CD4-positive, alpha-beta memory T cell (primary cell): Measurements from ENCODE around the gene CLCN5. TPM values are rescaled to one million over a fixed set of nuclear protein-coding genes. Genes with fewer than 3 reads are reported as not detected.

ENCODE experiments used
- CTCF ChIA-PET: fragments of 350-600 bp; sonication (Branson Sonifier 250); formaldehyde crosslinking; loops from one replicate; lab custom pipeline; 2021; ENCODE audit warnings: inconsistent platforms; ENCODE audit not compliant: partially characterized antibody; lab: Charles Lee
- POLR2A ChIA-PET: fragments of 350-600 bp; sonication (Branson Sonifier 250); formaldehyde crosslinking; loops from one replicate; lab custom pipeline; 2021; ENCODE audit not compliant: partially characterized antibody; lab: Charles Lee
- DNase-seq, 5 donors: peaks; one replicate each; pipeline versions ENCODE4 v3.0.0 to v3.0.0-alpha.2; 2020 to 2022; ENCODE audit warnings: mixed read lengths in 1 of 5
- H3K27ac ChIP-seq: one replicate; pipeline ENCODE4 v1.7.0; 2013; ENCODE audit warnings: low read depth, low read length
- H3K27me3 ChIP-seq: 2 replicates; pipeline ENCODE4 v1.7.0; 2013; ENCODE audit warnings: mild to moderate bottlenecking, low read length, moderate library complexity; ENCODE audit not compliant: insufficient read depth
- H3K36me3 ChIP-seq: 2 replicates; pipeline ENCODE4 v1.7.0; 2013; ENCODE audit warnings: mild to moderate bottlenecking, low read length, moderate library complexity; ENCODE audit not compliant: insufficient read depth
- H3K4me1 ChIP-seq: 2 replicates; pipeline ENCODE4 v1.7.0; 2013; ENCODE audit warnings: mild to moderate bottlenecking, low read length, moderate library complexity; ENCODE audit not compliant: insufficient read depth
- H3K4me3 ChIP-seq, 2 donors: one replicate each; pipeline ENCODE4 v1.7.0; 2013; ENCODE audit warnings: low read length in 2 of 2, mild to moderate bottlenecking in 1 of 2
- H3K9me3 ChIP-seq, 2 donors: one replicate each; pipeline ENCODE4 v1.7.0; 2013; ENCODE audit warnings: low read length in 2 of 2, control low read depth in 1 of 2; ENCODE audit not compliant: control insufficient read depth in 1 of 2
- H3K27ac Mint-ChIP-seq, 7 donors: one replicate each; pipeline ENCODE4 v1.8.0; 2020 to 2021; ENCODE audit warnings: mixed read lengths in 7 of 7, mild to moderate bottlenecking in 6 of 7, inconsistent platforms in 3 of 7, moderate library complexity in 3 of 7
- H3K27me3 Mint-ChIP-seq, 2 donors: one replicate each; pipeline ENCODE4 v1.8.0; 2020 to 2021; ENCODE audit warnings: mixed read lengths in 2 of 2
- H3K36me3 Mint-ChIP-seq, 2 donors: one replicate each; pipeline ENCODE4 v1.8.0; 2020 to 2021; ENCODE audit warnings: mixed read lengths in 2 of 2, inconsistent platforms in 1 of 2, mild to moderate bottlenecking in 1 of 2
- H3K4me1 Mint-ChIP-seq, 4 donors: one replicate each; pipeline ENCODE4 v1.8.0; 2020 to 2021; ENCODE audit warnings: mixed read lengths in 4 of 4, mild to moderate bottlenecking in 1 of 4
- H3K4me3 Mint-ChIP-seq, 8 donors: one replicate each; pipeline ENCODE4 v1.8.0; 2020 to 2021; ENCODE audit warnings: mixed read lengths in 8 of 8, mild to moderate bottlenecking in 7 of 8, moderate library complexity in 6 of 8, inconsistent platforms in 3 of 8
- H3K9me3 Mint-ChIP-seq, 8 donors: one replicate each; pipeline ENCODE4 v1.8.0; 2020 to 2021; ENCODE audit warnings: mixed read lengths in 8 of 8, mild to moderate bottlenecking in 5 of 8, inconsistent platforms in 3 of 8, moderate library complexity in 1 of 8
- intact Hi-C: fragments of 100-400 bp; cut with micrococcal nuclease; formaldehyde crosslinking; loops from one replicate; pipeline ENCODE4 v1.15.1; 2023
- polyA plus RNA-seq, 2 donors: library from polyadenylated mRNA; unstranded; fragments of 300-500 nt; fragmentation: Illumina TruSeq; gene quantifications; one replicate each; pipeline ENCODE4 v1.2.3, GENCODE V29; 2021
- total RNA-seq, 2 experiments: library from RNA; stranded (reverse); gene quantifications; one replicate each; pipeline ENCODE4 v1.2.3, GENCODE V29; 2021

CLCN5 gene
- total and polyA plus RNA-seq, 4 experiments from 2014 or later = 0.50 to 2.4 (median 1.3) TPM

GRCh38 chrX:49912086-49912485 lies 10.3 kb upstream of the CLCN5 start:
- H3K9me3 ChIP-seq = no peaks in the 10 kb centered on the region
- H3K27ac Mint-ChIP-seq = no peak overlapping the region
- intact Hi-C loops = no loop called here
- H3K27ac ChIP-seq = no peak overlapping the region
- no peak overlapping the region for H3K4me3 ChIP-seq
- no peak for DNase-seq
- H3K9me3 Mint-ChIP-seq = no peaks in the 10 kb centered on the region
- H3K4me3 Mint-ChIP-seq = no peak overlapping the region
- H3K4me1 Mint-ChIP-seq = peaks cover 7 to 17% (median 8%) of the 10 kb centered on the region in 4 donors
- no peaks in the 10 kb centered on the region for H3K27me3 ChIP-seq
- H3K4me1 ChIP-seq = no peaks in the 10 kb centered on the region
- ChIA-PET CTCF (interaction anchor here (0.7 to 1.3 kb wide), 5 partner anchors 8 to 672 kb away, joined by 3 to 8 read pairs (median 3); partner anchors contain the start of gene USP27X), POLR2A (no interaction called here)
- H3K36me3 Mint-ChIP-seq = no peaks in the 10 kb centered on the region
- no peaks in the 10 kb centered on the region for H3K27me3 Mint-ChIP-seq
- no peaks in the 10 kb centered on the region for H3K36me3 ChIP-seq

DNA sequence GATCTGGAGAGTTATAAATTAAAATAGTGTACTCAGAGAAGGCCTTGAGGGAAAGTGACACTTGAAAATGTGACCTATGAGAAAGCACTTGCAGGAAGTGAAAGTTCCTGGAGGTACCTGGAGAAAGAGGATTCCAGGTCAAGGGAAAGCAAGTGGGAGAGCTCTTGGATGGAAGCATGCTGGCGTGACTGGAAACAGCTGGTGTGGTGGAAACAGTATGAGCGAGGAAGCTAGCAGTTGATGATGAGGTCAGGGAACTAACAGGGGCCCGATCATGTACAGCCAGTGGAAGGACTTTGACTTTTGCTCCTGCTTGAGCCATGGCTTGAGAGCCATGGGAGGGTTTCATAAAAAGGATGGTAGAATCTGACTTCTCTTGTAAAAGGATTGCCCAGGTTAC lies 9.5 kb upstream of the CLCN5 start:
- Mint-ChIP-seq H3K27ac (no peak overlapping the region), H3K9me3 (no peaks in the 10 kb centered on the region), H3K27me3 (no peaks in the 10 kb centered on the region), H3K4me3 (no peak overlapping the region), H3K36me3 (no peaks in the 10 kb centered on the region), H3K4me1 (peaks cover 7 to 17% (median 8%) of the 10 kb centered on the region in 4 donors)
- no peaks in the 10 kb centered on the region for H3K4me1 ChIP-seq
- H3K4me3 ChIP-seq = no peak overlapping the region
- CTCF ChIA-PET = interaction anchor here (0.7 to 1.3 kb wide), 4 partner anchors 28 to 671 kb away, joined by 3 to 8 read pairs (median 3); partner anchors contain the start of gene USP27X
- intact Hi-C loops = no loop called here
- no peaks in the 10 kb centered on the region for H3K27me3 ChIP-seq
- H3K36me3 ChIP-seq = no peaks in the 10 kb centered on the region
- no peaks in the 10 kb centered on the region for H3K9me3 ChIP-seq
- no peak overlapping the region for H3K27ac ChIP-seq
- POLR2A ChIA-PET = no interaction called here
- no peak for DNase-seq

DNA sequence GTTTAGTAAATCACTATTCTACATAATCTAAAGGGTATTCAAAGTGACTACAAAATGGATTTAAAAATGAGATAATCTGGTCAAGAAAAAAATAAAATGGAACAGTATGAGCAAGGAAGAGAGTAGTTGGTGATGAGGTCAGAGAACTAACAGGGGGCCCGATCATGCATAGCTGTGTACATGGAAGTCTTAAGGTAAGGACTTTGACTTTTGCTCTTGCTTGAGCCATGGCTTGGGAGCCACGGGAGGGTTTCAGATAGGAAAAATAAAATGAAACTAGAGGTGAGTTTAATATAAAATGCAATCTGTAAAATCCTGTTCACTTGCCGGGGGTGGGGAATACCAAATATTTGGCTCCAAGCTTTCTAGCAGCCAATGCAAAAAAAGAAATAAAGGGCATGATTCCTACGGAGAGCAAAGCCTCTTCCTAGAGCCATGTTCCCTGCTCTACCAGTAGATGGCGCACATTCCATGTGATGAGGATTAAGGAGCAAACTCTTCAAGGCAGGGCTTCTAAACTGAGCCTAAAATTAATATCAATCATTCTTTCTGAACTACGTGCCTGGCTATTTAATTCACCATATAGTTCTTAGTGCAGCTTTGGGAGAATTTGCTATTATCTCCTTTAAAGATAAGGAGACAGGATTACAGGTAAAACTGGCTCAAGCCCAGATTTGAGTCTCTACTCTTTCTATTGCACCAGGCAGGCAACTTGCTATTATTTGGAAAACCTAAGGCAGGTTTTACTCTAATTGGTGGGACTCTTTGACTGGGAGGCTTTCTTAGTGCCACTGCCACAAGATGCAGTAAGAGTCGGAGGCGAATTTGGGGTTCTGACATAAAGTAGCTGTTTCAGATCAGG lies 6.8 kb upstream of the CLCN5 start:
- Histone ChIP-seq H3K9me3 (no peaks in the 10 kb centered on the region), H3K27ac (no peak overlapping the region), H3K36me3 (no peaks in the 10 kb centered on the region), H3K4me3 (no peak overlapping the region), H3K27me3 (no peaks in the 10 kb centered on the region), H3K4me1 (no peaks in the 10 kb centered on the region)
- ChIA-PET POLR2A (no interaction called here), CTCF (interaction anchor here (0.9 to 1.7 kb wide), 5 partner anchors 10 to 665 kb away, joined by 3 to 6 read pairs (median 4); no protein-coding TSS in a partner anchor)
- DNase-seq = peak; percentile 52 to 58 (median 53)
- no peaks in the 10 kb centered on the region for H3K9me3 Mint-ChIP-seq
- peaks cover 0 to 2% (median under 1%) of the 10 kb centered on the region in 4 donors for H3K4me1 Mint-ChIP-seq
- H3K27ac Mint-ChIP-seq = no peak overlapping the region
- H3K27me3 Mint-ChIP-seq = no peaks in the 10 kb centered on the region
- no peak overlapping the region for H3K4me3 Mint-ChIP-seq
- intact Hi-C loops = loop anchor here (1.0 to 2.0 kb wide), 2 partner anchors 289 to 665 kb away; partner anchors contain the start of gene CCNB3
- no peaks in the 10 kb centered on the region for H3K36me3 Mint-ChIP-seq

DNA sequence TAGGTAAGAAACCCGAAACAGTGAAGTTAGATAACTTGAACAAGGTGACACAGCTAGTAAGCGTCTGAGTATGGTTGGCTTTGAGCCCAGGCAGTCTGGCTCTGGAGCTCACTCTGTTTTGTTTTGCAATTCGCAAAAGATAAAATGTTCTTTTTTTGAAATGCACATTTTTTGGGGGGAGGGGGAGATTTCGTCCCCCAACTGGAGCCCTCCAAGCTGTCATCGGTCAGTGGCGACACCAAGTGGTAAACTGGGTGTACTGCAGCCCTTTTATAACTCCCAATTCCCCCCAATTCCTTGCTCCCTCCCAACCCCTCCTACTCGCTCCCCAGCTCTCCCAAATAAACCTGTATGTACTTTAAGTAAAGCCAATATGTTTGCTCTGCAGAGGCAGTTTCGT lies 2.8 kb upstream of the CLCN5 start:
- Histone ChIP-seq H3K9me3 (no peaks in the 10 kb centered on the region), H3K36me3 (no peaks in the 10 kb centered on the region), H3K4me1 (peaks cover 4% of the 10 kb centered on the region), H3K27ac (no peak overlapping the region), H3K4me3 (no peak overlapping the region), H3K27me3 (no peaks in the 10 kb centered on the region)
- H3K4me3 Mint-ChIP-seq = no peak overlapping the region
- CTCF ChIA-PET = interaction anchor here (0.8 to 4.8 kb wide), 11 partner anchors 8 to 285 kb away, joined by 3 to 28 read pairs (median 4); partner anchors contain the start of genes CCNB3 and USP27X
- no peaks in the 10 kb centered on the region for H3K36me3 Mint-ChIP-seq
- H3K9me3 Mint-ChIP-seq = no peaks in the 10 kb centered on the region
- H3K4me1 Mint-ChIP-seq = peaks cover 5 to 12% (median 5%) of the 10 kb centered on the region in 4 donors
- H3K27ac Mint-ChIP-seq = peak overlapping the region in 1 of 7 donors; percentile 65
- DNase-seq = peak in 4 of 5 donors; percentile 15 to 35 (median 25)
- H3K27me3 Mint-ChIP-seq = no peaks in the 10 kb centered on the region
- POLR2A ChIA-PET = no interaction called here
- intact Hi-C loops = loop anchor here (1.0 kb wide), 1 partner anchor 35 kb away; no protein-coding TSS in a partner anchor

DNA sequence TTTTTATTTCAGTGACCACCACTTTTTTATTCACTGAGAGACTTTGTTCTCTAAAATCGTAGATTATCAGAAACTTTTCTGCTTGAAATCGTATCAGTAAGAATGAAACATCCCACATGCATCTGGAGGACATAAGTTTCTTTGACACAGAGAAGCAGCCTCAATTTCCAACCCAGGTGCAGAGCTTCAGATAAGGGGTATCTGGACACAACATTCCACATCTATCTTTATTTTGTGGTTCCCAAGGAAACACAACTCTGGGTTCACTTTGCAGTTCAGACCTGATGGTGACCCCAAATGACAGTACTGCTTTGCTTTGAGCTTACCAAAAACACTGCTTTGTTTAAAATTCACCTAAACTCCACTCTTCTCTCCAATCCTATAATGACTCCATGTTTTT lies 1.3 kb upstream of the CLCN5 start:
- no peaks in the 10 kb centered on the region for H3K27me3 ChIP-seq
- POLR2A ChIA-PET = no interaction called here
- DNase-seq = no peak
- H3K27me3 Mint-ChIP-seq = no peaks in the 10 kb centered on the region
- H3K27ac Mint-ChIP-seq = no peak overlapping the region
- no peaks in the 10 kb centered on the region for H3K36me3 Mint-ChIP-seq
- H3K4me1 Mint-ChIP-seq = peaks cover 5 to 12% (median 5%) of the 10 kb centered on the region in 4 donors
- H3K4me1 ChIP-seq = peaks cover 4% of the 10 kb centered on the region
- intact Hi-C loops = no loop called here
- no peaks in the 10 kb centered on the region for H3K9me3 ChIP-seq
- CTCF ChIA-PET = interaction anchor here (2.0 to 4.8 kb wide), 4 partner anchors 27 to 659 kb away, joined by 5 to 28 read pairs (median 12); partner anchors contain the start of gene USP27X
- no peak overlapping the region for H3K27ac ChIP-seq
- H3K4me3 Mint-ChIP-seq = no peak overlapping the region
- no peaks in the 10 kb centered on the region for H3K36me3 ChIP-seq
- no peaks in the 10 kb centered on the region for H3K9me3 Mint-ChIP-seq
- H3K4me3 ChIP-seq = no peak overlapping the region

- Histone ChIP-seq H3K27me3 (no peaks in the 10 kb centered on the region), H3K9me3 (no peaks in the 10 kb centered on the region), H3K4me3 (no peak overlapping the region), H3K27ac (no peak overlapping the region), H3K36me3 (no peaks in the 10 kb centered on the region), H3K4me1 (peaks cover 4% of the 10 kb centered on the region)
- peaks cover 5 to 12% (median 5%) of the 10 kb centered on the region in 4 donors for H3K4me1 Mint-ChIP-seq
- no peak overlapping the region for H3K27ac Mint-ChIP-seq
- H3K9me3 Mint-ChIP-seq = no peaks in the 10 kb centered on the region
- no peak overlapping the region for H3K4me3 Mint-ChIP-seq
- ChIA-PET CTCF (interaction anchor here (1.3 kb wide), 1 partner anchor 10 kb away, joined by 3 read pairs; no protein-coding TSS in a partner anchor), POLR2A (no interaction called here)
- H3K36me3 Mint-ChIP-seq = peaks cover 0 to 2% of the 10 kb centered on the region in 2 donors
- intact Hi-C loops = no loop called here
- no peak for DNase-seq
- no peaks in the 10 kb centered on the region for H3K27me3 Mint-ChIP-seq
Observed at GRCh38 chrX:49925176-49925575, 2.8 kb downstream of the CLCN5 start.

DNA sequence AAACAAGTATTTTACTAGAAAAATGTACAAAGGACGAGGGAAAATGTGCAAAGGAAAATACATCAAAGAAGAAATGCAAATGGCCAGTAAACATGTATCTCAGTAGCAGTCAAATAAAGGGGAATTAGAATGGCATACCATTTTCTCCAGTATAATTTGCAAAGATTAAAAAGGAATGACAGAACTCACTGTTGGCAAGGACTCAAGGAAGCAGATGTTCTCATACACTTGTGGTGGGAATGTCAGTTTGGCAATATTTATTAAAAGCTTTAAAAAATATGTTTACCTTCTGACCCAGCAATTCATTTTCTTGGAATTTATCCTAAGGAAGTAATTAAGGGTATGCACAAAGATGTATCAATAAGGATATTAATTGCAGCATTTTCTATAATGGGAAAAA lies 7.6 kb downstream of the CLCN5 start:
- no peaks in the 10 kb centered on the region for H3K4me1 ChIP-seq
- Mint-ChIP-seq H3K27me3 (no peaks in the 10 kb centered on the region), H3K36me3 (peaks cover 0 to 2% of the 10 kb centered on the region in 2 donors), H3K27ac (no peak overlapping the region), H3K9me3 (no peaks in the 10 kb centered on the region), H3K4me1 (no peaks in the 10 kb centered on the region), H3K4me3 (no peak overlapping the region)
- H3K9me3 ChIP-seq = no peaks in the 10 kb centered on the region
- intact Hi-C loops = no loop called here
- H3K36me3 ChIP-seq = no peaks in the 10 kb centered on the region
- ChIA-PET POLR2A (no interaction called here), CTCF (no interaction called here)
- no peaks in the 10 kb centered on the region for H3K27me3 ChIP-seq
- H3K4me3 ChIP-seq = no peak overlapping the region
- DNase-seq = no peak
- no peak overlapping the region for H3K27ac ChIP-seq
